CD4-positive, alpha-beta T cell (primary cell): ENCODE results near the gene GPSM1. TPM values are rescaled to one million over a fixed set of nuclear protein-coding genes. Genes with fewer than 3 reads are reported as not detected.

Source experiments
- ATAC-seq: fragments of 200-7000 bp; cut with Tn5 transposase; one replicate; pipeline ENCODE4 v1.10.0; 2022; ENCODE audit warnings: mild to moderate bottlenecking; ENCODE audit not compliant: poor library complexity
- CTCF ChIA-PET: fragments of 350-600 bp; sonication (Branson Sonifier 250); formaldehyde crosslinking; loops from one replicate; lab custom pipeline; 2021; ENCODE audit warnings: antibody characterized with exemption, inconsistent platforms; lab: Charles Lee
- POLR2A ChIA-PET: fragments of 350-600 bp; sonication (Branson Sonifier 250); formaldehyde crosslinking; loops from one replicate; lab custom pipeline; 2021; ENCODE audit warnings: antibody characterized with exemption, inconsistent platforms; lab: Charles Lee
- DNase-seq, 14 experiments: peaks; one replicate each; pipeline ENCODE4 v3.0.0-alpha.2; 2013 to 2020; ENCODE audit warnings: mixed read lengths in 2 of 14
- H3K27ac ChIP-seq, 2 donors: one replicate each; pipeline versions ENCODE4 v1.5.1 to v1.7.0; 2013; ENCODE audit warnings: low read length in 2 of 2, low read depth in 1 of 2, mild to moderate bottlenecking in 1 of 2
- H3K27me3 ChIP-seq, 2 experiments: 1 replicate in 1 of 2; 2 replicates in 1 of 2; pipeline versions ENCODE4 v1.6.1 to v1.7.0; 2013; ENCODE audit warnings: low read length in 2 of 2, control low read depth in 1 of 2, mild to moderate bottlenecking in 1 of 2, moderate library complexity in 1 of 2; ENCODE audit not compliant: insufficient read depth in 2 of 2, control insufficient read depth in 1 of 2
- H3K36me3 ChIP-seq: one replicate; pipeline ENCODE4 v1.6.1; 2013; ENCODE audit warnings: low read length, control low read depth; ENCODE audit not compliant: insufficient read depth
- H3K4me1 ChIP-seq: one replicate; pipeline ENCODE4 v1.6.1; 2013; ENCODE audit warnings: low read length, control low read depth; ENCODE audit not compliant: insufficient read depth
- H3K4me3 ChIP-seq: one replicate; pipeline ENCODE4 v1.5.1; 2013; ENCODE audit warnings: mild to moderate bottlenecking, low read length, moderate library complexity
- H3K9me3 ChIP-seq, 2 experiments: 1 replicate in 1 of 2; 2 replicates in 1 of 2; pipeline versions ENCODE4 v1.6.1 to v1.7.0; 2013; ENCODE audit warnings: low read length in 2 of 2, mild to moderate bottlenecking in 2 of 2, control low read depth in 1 of 2, moderate library complexity in 1 of 2; ENCODE audit not compliant: control insufficient read depth in 1 of 2, insufficient read depth in 1 of 2
- H3K27ac Mint-ChIP-seq: one replicate; pipeline ENCODE4 v1.8.0; 2020; ENCODE audit warnings: mixed read lengths
- H3K27me3 Mint-ChIP-seq: one replicate; pipeline ENCODE4 v1.8.0; 2021; ENCODE audit warnings: mixed read lengths
- H3K36me3 Mint-ChIP-seq: one replicate; pipeline ENCODE4 v1.8.0; 2021; ENCODE audit warnings: low read depth, mixed read lengths
- H3K4me1 Mint-ChIP-seq: one replicate; pipeline ENCODE4 v1.8.0; 2021; ENCODE audit warnings: low read depth, mixed read lengths
- H3K4me3 Mint-ChIP-seq: one replicate; pipeline ENCODE4 v1.8.0; 2020; ENCODE audit warnings: mild to moderate bottlenecking, mixed read lengths
- H3K9me3 Mint-ChIP-seq: one replicate; pipeline ENCODE4 v1.8.0; 2020; ENCODE audit warnings: mixed read lengths
- intact Hi-C, 2 experiments: fragments of 100-400 bp; cut with DNase I in 1 of 2; cut with micrococcal nuclease in 1 of 2; formaldehyde crosslinking; loops; one replicate each; pipeline versions ENCODE4 v1.15.1 to v1.9.0; 2023 to 2025; cut with DNase I, micrococcal nuclease
- total RNA-seq, 174 experiments: library from RNA in 2 of 174; stranded (reverse) in 2 of 174; gene quantifications; one replicate each; pipeline ENCODE4 v1.2.3 and lab custom pipeline; 2021 to 2026
- TF ChIP-seq, protein P1 (sequence below): fragments of 200-600 bp; IDR thresholded peaks from one replicate; pipeline ENCODE4 v1.8.0; 2022; ENCODE audit warnings: antibody characterized with exemption, mild to moderate bottlenecking

The GPSM1 gene
- total RNA-seq, 2 experiments from 2014 or later, result 7.7 to 8.6 TPM

- CTCF ChIA-PET, result no interaction called here
- Mint-ChIP-seq H3K27me3 (no peaks in the 10 kb centered on the region), H3K36me3 (no peaks in the 10 kb centered on the region), H3K4me1 (no peaks in the 10 kb centered on the region), H3K27ac (no peak overlapping the region), H3K4me3 (no peak overlapping the region), H3K9me3 (no peaks in the 10 kb centered on the region)
- H3K4me1 ChIP-seq, result no peaks in the 10 kb centered on the region
- intact Hi-C loops, result no loop called here
- TF ChIP-seq, protein P1, sequence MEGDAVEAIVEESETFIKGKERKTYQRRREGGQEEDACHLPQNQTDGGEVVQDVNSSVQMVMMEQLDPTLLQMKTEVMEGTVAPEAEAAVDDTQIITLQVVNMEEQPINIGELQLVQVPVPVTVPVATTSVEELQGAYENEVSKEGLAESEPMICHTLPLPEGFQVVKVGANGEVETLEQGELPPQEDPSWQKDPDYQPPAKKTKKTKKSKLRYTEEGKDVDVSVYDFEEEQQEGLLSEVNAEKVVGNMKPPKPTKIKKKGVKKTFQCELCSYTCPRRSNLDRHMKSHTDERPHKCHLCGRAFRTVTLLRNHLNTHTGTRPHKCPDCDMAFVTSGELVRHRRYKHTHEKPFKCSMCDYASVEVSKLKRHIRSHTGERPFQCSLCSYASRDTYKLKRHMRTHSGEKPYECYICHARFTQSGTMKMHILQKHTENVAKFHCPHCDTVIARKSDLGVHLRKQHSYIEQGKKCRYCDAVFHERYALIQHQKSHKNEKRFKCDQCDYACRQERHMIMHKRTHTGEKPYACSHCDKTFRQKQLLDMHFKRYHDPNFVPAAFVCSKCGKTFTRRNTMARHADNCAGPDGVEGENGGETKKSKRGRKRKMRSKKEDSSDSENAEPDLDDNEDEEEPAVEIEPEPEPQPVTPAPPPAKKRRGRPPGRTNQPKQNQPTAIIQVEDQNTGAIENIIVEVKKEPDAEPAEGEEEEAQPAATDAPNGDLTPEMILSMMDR, result no peak
- no peaks in the 10 kb centered on the region for H3K27me3 ChIP-seq
- DNase-seq (no peak), ATAC-seq (no peak)
- no peaks in the 10 kb centered on the region for H3K36me3 ChIP-seq
- H3K4me3 ChIP-seq, result no peak overlapping the region
- no peaks in the 10 kb centered on the region for H3K9me3 ChIP-seq
- POLR2A ChIA-PET, result no interaction called here
- no peak overlapping the region for H3K27ac ChIP-seq
Measured at GRCh38 chr9:136300866-136301265, 26.5 kb upstream of the GPSM1 start.

DNA sequence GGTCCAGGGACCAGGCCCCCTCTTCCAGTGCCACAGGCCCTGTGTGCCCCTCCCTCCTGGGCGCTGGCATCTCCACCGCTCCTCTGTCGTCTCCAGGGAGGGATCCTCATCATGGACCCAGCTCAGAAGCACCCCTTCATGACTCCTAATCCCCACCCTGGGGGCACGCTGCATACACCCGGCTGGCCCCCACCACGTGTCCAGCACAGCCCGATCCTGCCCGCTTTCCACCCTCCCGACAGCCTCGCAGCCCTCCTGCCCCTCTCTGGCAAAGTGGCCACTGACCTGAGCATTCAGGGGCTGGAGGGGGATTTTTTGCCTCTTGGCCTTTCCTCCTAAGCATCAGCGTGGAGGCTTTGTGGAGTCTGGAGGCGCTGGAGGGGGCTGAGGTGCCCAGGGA is 24.8 kb upstream of the GPSM1 start:
- Histone ChIP-seq H3K9me3 (peaks cover 0 to 6% of the 10 kb centered on the region in 2 experiments), H3K27ac (no peak overlapping the region), H3K36me3 (no peaks in the 10 kb centered on the region), H3K4me3 (no peak overlapping the region), H3K4me1 (peaks cover 7% of the 10 kb centered on the region), H3K27me3 (no peaks in the 10 kb centered on the region)
- TF ChIP-seq, protein P1, result no peak
- H3K9me3 Mint-ChIP-seq, result no peaks in the 10 kb centered on the region
- H3K27me3 Mint-ChIP-seq, result no peaks in the 10 kb centered on the region
- ATAC-seq, result no peak
- DNase-seq, result no peak
- H3K36me3 Mint-ChIP-seq, result no peaks in the 10 kb centered on the region
- POLR2A ChIA-PET, result no interaction called here
- no peak overlapping the region for H3K27ac Mint-ChIP-seq
- intact Hi-C loops, result no loop called here
- CTCF ChIA-PET, result no interaction called here
- peaks cover 5% of the 10 kb centered on the region for H3K4me1 Mint-ChIP-seq
- no peak overlapping the region for H3K4me3 Mint-ChIP-seq

DNA sequence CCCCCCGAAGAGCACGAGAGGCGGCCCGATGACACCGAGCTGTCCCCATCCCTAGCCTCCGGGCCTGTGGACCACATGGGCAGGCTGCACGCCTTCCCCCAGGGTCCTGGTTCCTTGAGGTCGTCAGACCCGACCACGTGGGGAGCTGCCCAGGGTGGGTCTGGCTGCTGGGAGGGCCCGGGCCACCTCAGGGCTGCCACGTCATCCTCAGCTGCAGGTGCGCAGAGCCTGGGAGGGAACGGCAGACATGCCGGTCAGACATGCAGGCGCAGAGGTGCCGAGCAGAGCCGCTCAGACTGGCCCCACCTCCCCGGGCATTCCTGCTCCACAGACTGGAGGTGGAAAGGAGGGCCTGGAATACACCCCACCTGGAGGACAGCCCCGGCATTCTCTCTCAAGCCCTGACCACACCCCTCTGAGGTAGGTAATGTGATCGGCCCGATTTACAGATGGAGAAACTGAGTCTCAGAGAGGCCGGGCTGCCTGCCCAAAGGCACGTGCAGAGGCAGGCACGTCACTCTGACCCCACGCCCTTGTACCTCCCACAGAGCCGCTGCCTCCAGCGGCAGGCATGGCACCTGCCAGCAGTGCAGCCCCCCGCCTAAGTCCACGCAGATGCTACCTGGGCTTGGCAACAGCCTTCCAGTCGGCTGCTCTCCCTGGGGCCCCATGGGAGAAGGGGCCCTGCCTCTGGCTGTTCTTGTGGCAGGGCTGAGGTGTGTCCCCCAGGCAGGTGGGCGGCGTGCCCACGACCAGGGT is 24.1 kb upstream of the GPSM1 start:
- no peak overlapping the region for H3K4me3 ChIP-seq
- DNase-seq (no peak), ATAC-seq (no peak)
- POLR2A ChIA-PET, result no interaction called here
- peaks cover 7% of the 10 kb centered on the region for H3K4me1 ChIP-seq
- H3K27ac ChIP-seq, result no peak overlapping the region
- intact Hi-C loops, result no loop called here
- no peaks in the 10 kb centered on the region for H3K9me3 Mint-ChIP-seq
- CTCF ChIA-PET, result no interaction called here
- H3K27ac Mint-ChIP-seq, result no peak overlapping the region
- H3K36me3 Mint-ChIP-seq, result no peaks in the 10 kb centered on the region
- no peak overlapping the region for H3K4me3 Mint-ChIP-seq
- H3K27me3 ChIP-seq, result no peaks in the 10 kb centered on the region
- peaks cover 5% of the 10 kb centered on the region for H3K4me1 Mint-ChIP-seq
- no peaks in the 10 kb centered on the region for H3K27me3 Mint-ChIP-seq
- H3K9me3 ChIP-seq, result peaks cover 0 to 6% of the 10 kb centered on the region in 2 experiments
- TF ChIP-seq, protein P1, result no peak
- H3K36me3 ChIP-seq, result no peaks in the 10 kb centered on the region
